H1 (cell line): Measurements from ENCODE around the gene ANKH. TPM values are rescaled to one million over a fixed set of nuclear protein-coding genes. Genes with fewer than 3 reads are reported as not detected.

Experiments used
- GTF2F1 ChIP-seq: IDR thresholded peaks from 2 replicates; pipeline ENCODE4 v1.6.1; 2012; ENCODE audit warnings: low read depth, low read length, improper control_type of control experiment, borderline replicate concordance
- HDAC2 ChIP-seq, 2 experiments: fragments of 300-600 bp in 1 of 2; sonication (generic) in 1 of 2; IDR thresholded peaks; 2 replicates each; pipeline ENCODE4 v1.6.1; 2011 to 2012; ENCODE audit warnings: low read depth in 2 of 2, low read length in 2 of 2, mild to moderate bottlenecking in 2 of 2, moderate library complexity in 2 of 2, borderline replicate concordance in 1 of 2, inconsistent platforms in 1 of 2
- HDAC6 ChIP-seq: IDR thresholded peaks from one replicate; pipeline ENCODE4 v1.7.1; 2012; ENCODE audit warnings: low read depth, mild to moderate bottlenecking, inconsistent platforms, low read length, moderate library complexity
- POLR2AphosphoS5 ChIP-seq: IDR thresholded peaks from 2 replicates; pipeline ENCODE4 v1.6.1; 2011; ENCODE audit warnings: low read depth, low read length
- RBBP5 ChIP-seq: IDR thresholded peaks from 2 replicates; pipeline ENCODE4 v1.7.1; 2012; ENCODE audit warnings: low read depth, mild to moderate bottlenecking, inconsistent platforms, low read length, moderate library complexity, borderline replicate concordance
- polyA plus RNA-seq, 7 experiments: library from polyadenylated mRNA; depleted of rRNA in 3 of 7; stranded (reverse) in 5 of 7; unstranded in 2 of 7; fragments of >200 nt in 5 of 7; fragments of 200-250 nt in 2 of 7; gene quantifications; 1 replicate in 5 of 7; 2 replicates in 1 of 7; 4 replicates in 1 of 7; pipeline versions ENCODE4 v1.2.1 to v1.2.3, GENCODE V29; 2011 to 2013; ENCODE audit warnings: missing spikeins in 2 of 7, mixed read lengths in 2 of 7
- total RNA-seq: library from RNA; stranded (reverse); fragmentation: NEBNext Ultra II Directional; extraction: Animal tissue kit (Norgen Biotek cat#: 25700); gene quantifications from 2 replicates; pipeline ENCODE4 v1.2.1, GENCODE V29; 2021
- TF ChIP-seq, protein P1 (sequence below): fragments of 300-600 bp; sonication (generic); IDR thresholded peaks from 2 replicates; pipeline ENCODE4 v1.7.1; 2012; ENCODE audit warnings: low read length, moderate library complexity, mild to moderate bottlenecking, inconsistent platforms; ENCODE audit not compliant: insufficient replicate concordance

Gene ANKH
- total and polyA plus RNA-seq, 2 of the 8 experiments (the other 6 are each of a cell fraction or from before 2014, with no cell fraction given): 5.3 to 13.0 TPM

DNA sequence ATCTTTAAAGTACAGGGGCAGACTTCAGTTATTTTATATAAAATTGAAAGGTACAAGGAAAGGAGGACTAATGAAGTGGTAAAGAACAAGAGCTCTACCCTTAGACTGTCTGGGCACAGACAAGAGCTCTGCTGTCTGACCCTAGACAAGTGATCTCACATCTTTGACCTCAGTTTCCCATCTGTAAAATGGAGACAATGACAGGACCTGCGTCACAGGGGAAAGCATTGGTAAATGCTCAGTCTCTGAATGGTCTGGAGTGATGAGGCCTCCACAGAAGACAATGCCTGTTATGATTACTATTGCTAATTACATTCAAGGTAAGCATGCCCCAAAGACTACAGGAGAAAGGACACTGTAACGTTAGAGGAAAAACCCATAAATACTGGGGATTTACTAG lies 37.5 kb downstream of the ANKH start (continued):
- TF ChIP-seq POLR2AphosphoS5 (no peak), HDAC2 (IDR thresholded peaks at IDR 0.05; ENCODE audit: borderline replicate concordance in 1 of 2, low read depth in 2 of 2, low read length in 2 of 2) (no peak), GTF2F1 (no peak), HDAC6 (no peak), RBBP5 (no peak)
- TF ChIP-seq, protein P1, sequence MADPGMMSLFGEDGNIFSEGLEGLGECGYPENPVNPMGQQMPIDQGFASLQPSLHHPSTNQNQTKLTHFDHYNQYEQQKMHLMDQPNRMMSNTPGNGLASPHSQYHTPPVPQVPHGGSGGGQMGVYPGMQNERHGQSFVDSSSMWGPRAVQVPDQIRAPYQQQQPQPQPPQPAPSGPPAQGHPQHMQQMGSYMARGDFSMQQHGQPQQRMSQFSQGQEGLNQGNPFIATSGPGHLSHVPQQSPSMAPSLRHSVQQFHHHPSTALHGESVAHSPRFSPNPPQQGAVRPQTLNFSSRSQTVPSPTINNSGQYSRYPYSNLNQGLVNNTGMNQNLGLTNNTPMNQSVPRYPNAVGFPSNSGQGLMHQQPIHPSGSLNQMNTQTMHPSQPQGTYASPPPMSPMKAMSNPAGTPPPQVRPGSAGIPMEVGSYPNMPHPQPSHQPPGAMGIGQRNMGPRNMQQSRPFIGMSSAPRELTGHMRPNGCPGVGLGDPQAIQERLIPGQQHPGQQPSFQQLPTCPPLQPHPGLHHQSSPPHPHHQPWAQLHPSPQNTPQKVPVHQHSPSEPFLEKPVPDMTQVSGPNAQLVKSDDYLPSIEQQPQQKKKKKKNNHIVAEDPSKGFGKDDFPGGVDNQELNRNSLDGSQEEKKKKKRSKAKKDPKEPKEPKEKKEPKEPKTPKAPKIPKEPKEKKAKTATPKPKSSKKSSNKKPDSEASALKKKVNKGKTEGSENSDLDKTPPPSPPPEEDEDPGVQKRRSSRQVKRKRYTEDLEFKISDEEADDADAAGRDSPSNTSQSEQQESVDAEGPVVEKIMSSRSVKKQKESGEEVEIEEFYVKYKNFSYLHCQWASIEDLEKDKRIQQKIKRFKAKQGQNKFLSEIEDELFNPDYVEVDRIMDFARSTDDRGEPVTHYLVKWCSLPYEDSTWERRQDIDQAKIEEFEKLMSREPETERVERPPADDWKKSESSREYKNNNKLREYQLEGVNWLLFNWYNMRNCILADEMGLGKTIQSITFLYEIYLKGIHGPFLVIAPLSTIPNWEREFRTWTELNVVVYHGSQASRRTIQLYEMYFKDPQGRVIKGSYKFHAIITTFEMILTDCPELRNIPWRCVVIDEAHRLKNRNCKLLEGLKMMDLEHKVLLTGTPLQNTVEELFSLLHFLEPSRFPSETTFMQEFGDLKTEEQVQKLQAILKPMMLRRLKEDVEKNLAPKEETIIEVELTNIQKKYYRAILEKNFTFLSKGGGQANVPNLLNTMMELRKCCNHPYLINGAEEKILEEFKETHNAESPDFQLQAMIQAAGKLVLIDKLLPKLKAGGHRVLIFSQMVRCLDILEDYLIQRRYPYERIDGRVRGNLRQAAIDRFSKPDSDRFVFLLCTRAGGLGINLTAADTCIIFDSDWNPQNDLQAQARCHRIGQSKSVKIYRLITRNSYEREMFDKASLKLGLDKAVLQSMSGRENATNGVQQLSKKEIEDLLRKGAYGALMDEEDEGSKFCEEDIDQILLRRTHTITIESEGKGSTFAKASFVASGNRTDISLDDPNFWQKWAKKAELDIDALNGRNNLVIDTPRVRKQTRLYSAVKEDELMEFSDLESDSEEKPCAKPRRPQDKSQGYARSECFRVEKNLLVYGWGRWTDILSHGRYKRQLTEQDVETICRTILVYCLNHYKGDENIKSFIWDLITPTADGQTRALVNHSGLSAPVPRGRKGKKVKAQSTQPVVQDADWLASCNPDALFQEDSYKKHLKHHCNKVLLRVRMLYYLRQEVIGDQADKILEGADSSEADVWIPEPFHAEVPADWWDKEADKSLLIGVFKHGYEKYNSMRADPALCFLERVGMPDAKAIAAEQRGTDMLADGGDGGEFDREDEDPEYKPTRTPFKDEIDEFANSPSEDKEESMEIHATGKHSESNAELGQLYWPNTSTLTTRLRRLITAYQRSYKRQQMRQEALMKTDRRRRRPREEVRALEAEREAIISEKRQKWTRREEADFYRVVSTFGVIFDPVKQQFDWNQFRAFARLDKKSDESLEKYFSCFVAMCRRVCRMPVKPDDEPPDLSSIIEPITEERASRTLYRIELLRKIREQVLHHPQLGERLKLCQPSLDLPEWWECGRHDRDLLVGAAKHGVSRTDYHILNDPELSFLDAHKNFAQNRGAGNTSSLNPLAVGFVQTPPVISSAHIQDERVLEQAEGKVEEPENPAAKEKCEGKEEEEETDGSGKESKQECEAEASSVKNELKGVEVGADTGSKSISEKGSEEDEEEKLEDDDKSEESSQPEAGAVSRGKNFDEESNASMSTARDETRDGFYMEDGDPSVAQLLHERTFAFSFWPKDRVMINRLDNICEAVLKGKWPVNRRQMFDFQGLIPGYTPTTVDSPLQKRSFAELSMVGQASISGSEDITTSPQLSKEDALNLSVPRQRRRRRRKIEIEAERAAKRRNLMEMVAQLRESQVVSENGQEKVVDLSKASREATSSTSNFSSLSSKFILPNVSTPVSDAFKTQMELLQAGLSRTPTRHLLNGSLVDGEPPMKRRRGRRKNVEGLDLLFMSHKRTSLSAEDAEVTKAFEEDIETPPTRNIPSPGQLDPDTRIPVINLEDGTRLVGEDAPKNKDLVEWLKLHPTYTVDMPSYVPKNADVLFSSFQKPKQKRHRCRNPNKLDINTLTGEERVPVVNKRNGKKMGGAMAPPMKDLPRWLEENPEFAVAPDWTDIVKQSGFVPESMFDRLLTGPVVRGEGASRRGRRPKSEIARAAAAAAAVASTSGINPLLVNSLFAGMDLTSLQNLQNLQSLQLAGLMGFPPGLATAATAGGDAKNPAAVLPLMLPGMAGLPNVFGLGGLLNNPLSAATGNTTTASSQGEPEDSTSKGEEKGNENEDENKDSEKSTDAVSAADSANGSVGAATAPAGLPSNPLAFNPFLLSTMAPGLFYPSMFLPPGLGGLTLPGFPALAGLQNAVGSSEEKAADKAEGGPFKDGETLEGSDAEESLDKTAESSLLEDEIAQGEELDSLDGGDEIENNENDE: no peak
- TF ChIP-seq, all 59 proteins: peak for 0
